BLaER1 treated with 17β-estradiol and CSF1 and Interleukin-3, amounts not matched to agents 10 nM and 100 nM (cell line): Measurements from ENCODE around the gene FXR2.

Experiments used
- H3K27ac ChIP-seq, 11 experiments: shearing (Covaris generic); formaldehyde crosslinking; 2 replicates each; pipeline ENCODE4 v1.8.1; 2022
- H3K27me3 ChIP-seq, 11 experiments: shearing (Covaris generic); formaldehyde crosslinking; 2 replicates each; pipeline ENCODE4 v1.8.1; 2022
- H3K36me3 ChIP-seq, 11 experiments: shearing (Covaris generic); formaldehyde crosslinking; 2 replicates each; pipeline ENCODE4 v1.8.1; 2022
- H3K4me1 ChIP-seq, 10 experiments: shearing (Covaris generic); formaldehyde crosslinking; 2 replicates each; pipeline ENCODE4 v1.8.1; 2022
- H3K4me2 ChIP-seq, 11 experiments: shearing (Covaris generic); formaldehyde crosslinking; 2 replicates each; pipeline ENCODE4 v1.8.1; 2022
- H3K4me3 ChIP-seq, 10 experiments: shearing (Covaris generic); formaldehyde crosslinking; 2 replicates each; pipeline ENCODE4 v1.8.1; 2022
- H3K9ac ChIP-seq, 11 experiments: shearing (Covaris generic); formaldehyde crosslinking; 2 replicates each; pipeline ENCODE4 v1.8.1; 2022
- H3K9me3 ChIP-seq, 11 experiments: shearing (Covaris generic); formaldehyde crosslinking; replicated peaks in 1 of 11; 2 replicates each; pipeline ENCODE4 v1.8.1; 2022
- H4K20me1 ChIP-seq, 11 experiments: shearing (Covaris generic); formaldehyde crosslinking; 2 replicates each; pipeline ENCODE4 v1.8.1; 2022
- Cebpa-rat ChIP-seq, 11 experiments: shearing (Covaris generic); IDR thresholded peaks; 2 replicates each; pipeline ENCODE4 v1.8.1; 2022

The FXR2 gene

DNA sequence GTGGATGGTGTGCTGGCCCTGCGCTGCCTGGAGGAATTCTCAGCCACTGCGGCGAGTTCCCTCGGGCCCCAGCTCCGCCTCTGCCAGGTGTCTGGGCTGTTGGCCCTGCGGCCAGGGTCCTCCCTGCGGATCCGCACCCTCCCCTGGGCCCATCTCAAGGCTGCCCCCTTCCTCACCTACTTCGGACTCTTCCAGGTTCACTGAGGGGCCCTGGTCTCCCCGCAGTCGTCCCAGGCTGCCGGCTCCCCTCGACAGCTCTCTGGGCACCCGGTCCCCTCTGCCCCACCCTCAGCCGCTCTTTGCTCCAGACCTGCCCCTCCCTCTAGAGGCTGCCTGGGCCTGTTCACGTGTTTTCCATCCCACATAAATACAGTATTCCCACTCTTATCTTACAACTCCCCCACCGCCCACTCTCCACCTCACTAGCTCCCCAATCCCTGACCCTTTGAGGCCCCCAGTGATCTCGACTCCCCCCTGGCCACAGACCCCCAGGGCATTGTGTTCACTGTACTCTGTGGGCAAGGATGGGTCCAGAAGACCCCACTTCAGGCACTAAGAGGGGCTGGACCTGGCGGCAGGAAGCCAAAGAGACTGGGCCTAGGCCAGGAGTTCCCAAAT is 57.4 kb downstream of the FXR2 start:
- H3K9ac ChIP-seq: peak overlapping the region; percentile 88 to 98 (median 94)
- TF ChIP-seq Cebpa-rat (IDR thresholded peaks at IDR 0.05): no peak
- H3K27me3 ChIP-seq: no peaks in the 10 kb centered on the region
- peak overlapping the region; percentile 85 to 99 (median 97) for H3K27ac ChIP-seq
- H4K20me1 ChIP-seq: peaks cover 0 to 10% (median 0%) of the 10 kb centered on the region in 11 experiments; a peak in 6 of 22 replicates
- peaks cover 0 to 26% (median 7%) of the 10 kb centered on the region in 11 experiments; a peak in 10 of 22 replicates for H3K36me3 ChIP-seq
- peak overlapping the region in 9 of 10 experiments; percentile 81 to 98 (median 86); a peak in 14 of 20 replicates for H3K4me3 ChIP-seq
- peak overlapping the region; percentile 90 to 100 (median 96) for H3K4me2 ChIP-seq
- no peaks in the 10 kb centered on the region for H3K9me3 ChIP-seq
- H3K4me1 ChIP-seq: peaks cover 56 to 84% (median 69%) of the 10 kb centered on the region in 10 experiments

DNA sequence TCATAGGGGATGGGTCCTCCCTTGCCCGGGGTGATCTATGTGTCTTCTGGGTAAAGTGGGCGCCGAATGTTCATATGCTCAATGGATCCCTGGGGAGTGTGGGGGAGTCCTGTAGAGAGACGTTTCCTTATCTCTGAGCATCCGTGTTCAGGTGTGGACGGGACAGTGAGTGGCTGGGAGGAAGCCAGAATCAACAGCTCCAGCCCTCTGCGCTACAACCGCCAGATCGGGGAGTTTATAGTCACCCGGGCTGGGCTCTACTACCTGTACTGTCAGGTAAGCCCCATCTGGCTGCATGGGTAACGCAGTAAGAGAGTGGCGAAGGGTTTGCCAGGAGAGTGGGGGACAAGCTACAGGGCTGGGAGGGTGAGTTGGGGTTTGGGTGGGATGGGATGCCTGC is 58.1 kb downstream of the FXR2 start:
- Histone ChIP-seq H3K27ac (peak overlapping the region in 9 of 11 experiments; percentile 97 to 99 (median 99); a peak in 17 of 22 replicates), H3K9ac (peak overlapping the region in 6 of 11 experiments; percentile 88 to 97 (median 93); a peak in 8 of 22 replicates)

DNA sequence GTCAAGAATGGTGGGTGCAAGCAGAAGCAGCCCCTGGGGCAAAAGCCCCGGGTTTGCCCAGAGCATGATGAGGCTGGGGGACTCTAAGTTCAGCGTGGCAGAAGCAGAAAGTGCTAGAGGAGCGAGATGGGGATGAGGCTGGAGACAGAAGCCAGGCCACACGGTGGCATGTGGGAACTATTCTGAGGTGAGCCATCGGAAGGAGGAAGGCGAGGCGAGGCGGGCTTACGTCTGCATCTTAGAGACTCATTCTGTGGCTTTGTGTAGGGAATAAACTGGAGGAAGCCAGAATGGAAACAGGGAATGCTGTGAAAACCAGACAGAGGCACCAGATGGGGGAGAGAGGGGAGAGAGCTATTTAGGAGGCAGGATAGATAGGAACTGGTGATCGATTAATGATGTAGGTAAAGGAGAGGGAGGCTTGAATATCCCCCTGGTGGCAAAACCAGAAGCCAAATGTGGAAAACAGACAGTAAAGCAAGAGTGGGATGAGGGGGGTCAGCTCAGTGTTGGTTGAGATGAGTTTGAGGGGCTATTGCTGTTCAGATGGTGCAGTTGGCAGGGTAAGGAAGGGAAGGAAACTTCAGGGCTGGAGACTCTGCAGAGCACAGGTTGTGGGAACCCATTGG is 59.3 kb downstream of the FXR2 start:
- H3K9me3 ChIP-seq: no peaks in the 10 kb centered on the region
- no peaks in the 10 kb centered on the region for H3K27me3 ChIP-seq
- peaks cover 73 to 97% (median 83%) of the 10 kb centered on the region in 10 experiments for H3K4me1 ChIP-seq
- H4K20me1 ChIP-seq: no peaks in the 10 kb centered on the region
- no peak for TF ChIP-seq Cebpa-rat (IDR thresholded peaks at IDR 0.05)
- H3K27ac ChIP-seq: peak overlapping the region in 7 of 11 experiments; percentile 7 to 85 (median 29); a peak in 12 of 22 replicates
- H3K4me3 ChIP-seq: no peak overlapping the region
- H3K9ac ChIP-seq: peak overlapping the region in 2 of 11 experiments; percentile 1 to 2; a peak in 2 of 22 replicates
- H3K36me3 ChIP-seq: peaks cover 0 to 15% (median 0%) of the 10 kb centered on the region in 11 experiments; a peak in 7 of 22 replicates
- peak overlapping the region in 9 of 11 experiments; percentile 7 to 100 (median 95); a peak in 17 of 22 replicates for H3K4me2 ChIP-seq

More for the DNA sequence above, 58.1 kb downstream of the FXR2 start:
- no peak for TF ChIP-seq Cebpa-rat (IDR thresholded peaks at IDR 0.05)
- Histone ChIP-seq H3K4me1 (peaks cover 62 to 91% (median 75%) of the 10 kb centered on the region in 10 experiments), H3K36me3 (peaks cover 0 to 26% (median 7%) of the 10 kb centered on the region in 11 experiments; a peak in 10 of 22 replicates), H3K27me3 (no peaks in the 10 kb centered on the region), H3K4me3 (no peak overlapping the region), H3K9me3 (no peaks in the 10 kb centered on the region), H3K4me2 (peak overlapping the region in 9 of 11 experiments; percentile 90 to 100 (median 97); a peak in 17 of 22 replicates), H4K20me1 (peaks cover 0 to 10% (median 0%) of the 10 kb centered on the region in 11 experiments; a peak in 4 of 22 replicates)

DNA sequence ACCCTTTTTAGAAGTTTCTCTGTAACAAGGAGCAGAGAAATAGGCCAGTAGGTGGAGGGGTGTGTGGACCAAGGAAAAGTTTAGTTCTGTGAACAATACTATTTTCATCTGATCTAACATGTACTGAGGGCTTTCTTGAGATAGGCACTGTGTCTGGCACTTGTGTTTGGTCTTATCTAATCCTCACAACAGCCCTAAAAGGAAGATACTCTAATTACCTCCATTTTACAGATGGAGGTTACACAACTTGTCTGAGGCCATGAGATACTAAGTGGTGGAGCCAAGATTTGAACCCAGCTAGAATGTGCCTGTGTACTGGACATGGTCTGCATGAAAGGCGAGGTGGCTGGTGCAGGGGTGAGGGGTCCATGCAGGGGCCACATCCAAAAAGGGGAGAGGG is 61.3 kb downstream of the FXR2 start:
- peaks cover 73 to 97% (median 92%) of the 10 kb centered on the region in 10 experiments for H3K4me1 ChIP-seq
- H4K20me1 ChIP-seq: no peaks in the 10 kb centered on the region
- peaks cover 0 to 6% (median 0%) of the 10 kb centered on the region in 11 experiments; a peak in 1 of 22 replicates for H3K36me3 ChIP-seq
- H3K4me2 ChIP-seq: peak overlapping the region; percentile 85 to 100 (median 95)
- TF ChIP-seq Cebpa-rat (IDR thresholded peaks at IDR 0.05): no peak
- peak overlapping the region; percentile 78 to 92 (median 87) for H3K27ac ChIP-seq
- H3K9me3 ChIP-seq: no peaks in the 10 kb centered on the region
- H3K9ac ChIP-seq: peak overlapping the region; percentile 72 to 82 (median 76)
- no peaks in the 10 kb centered on the region for H3K27me3 ChIP-seq
- peak overlapping the region in 9 of 10 experiments; percentile 3 to 59 (median 38); a peak in 12 of 20 replicates for H3K4me3 ChIP-seq

DNA sequence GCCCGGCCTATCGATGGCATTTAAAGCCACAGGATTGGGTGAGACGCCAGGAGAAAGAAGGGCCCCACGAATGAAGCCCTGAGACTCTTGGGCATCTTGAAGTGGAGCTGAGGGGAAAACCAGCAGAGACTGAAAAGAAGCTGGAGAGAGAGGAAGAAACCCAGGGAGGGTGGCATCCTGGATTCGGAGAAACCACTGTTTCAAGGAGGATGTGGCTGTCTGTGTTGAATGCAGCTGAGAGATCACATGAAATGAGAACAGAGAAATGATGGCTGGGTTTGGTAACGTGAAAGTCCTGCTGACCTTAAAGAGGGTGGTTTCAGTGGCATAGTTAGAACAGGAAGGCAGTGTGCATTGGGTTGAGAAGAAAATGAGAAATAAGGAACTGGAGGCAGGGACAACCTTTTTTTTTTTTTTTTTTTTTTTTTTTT is 62.1 kb downstream of the FXR2 start:
- Histone ChIP-seq H4K20me1 (no peaks in the 10 kb centered on the region), H3K9me3 (no peaks in the 10 kb centered on the region), H3K27me3 (no peaks in the 10 kb centered on the region), H3K4me1 (peaks cover 71 to 97% (median 90%) of the 10 kb centered on the region in 10 experiments), H3K9ac (peak overlapping the region; percentile 74 to 88 (median 78)), H3K27ac (peak overlapping the region; percentile 71 to 92 (median 87)), H3K4me2 (peak overlapping the region; percentile 85 to 100 (median 95)), H3K4me3 (peak overlapping the region in 6 of 10 experiments; percentile 5 to 59 (median 34); a peak in 6 of 20 replicates), H3K36me3 (peaks cover 0 to 6% (median 0%) of the 10 kb centered on the region in 11 experiments; a peak in 1 of 22 replicates)
- TF ChIP-seq Cebpa-rat (IDR thresholded peaks at IDR 0.05): peak in 5 of 11 experiments; percentile 16 to 72 (median 35); a peak in 5 of 22 replicates

DNA sequence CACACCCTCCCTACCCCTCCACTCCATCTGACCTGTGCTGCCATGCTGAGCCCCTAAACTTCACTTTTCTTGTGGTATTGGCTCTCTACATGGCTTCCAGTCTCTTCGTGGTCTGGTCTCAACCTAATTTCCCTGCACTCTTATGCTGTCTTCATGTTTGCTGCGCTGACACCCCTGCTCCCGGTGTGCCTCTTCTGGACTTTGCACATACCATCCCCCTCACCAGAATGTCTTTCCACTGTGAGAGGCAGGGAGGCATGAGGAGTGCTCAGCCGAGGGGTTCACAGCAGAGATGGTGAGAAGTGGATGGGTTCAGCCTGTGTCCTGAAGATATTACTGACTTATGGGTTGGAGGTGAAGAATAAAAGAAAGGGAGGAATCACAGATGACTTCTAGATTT is 63.3 kb downstream of the FXR2 start:
- Histone ChIP-seq H4K20me1 (no peaks in the 10 kb centered on the region), H3K36me3 (no peaks in the 10 kb centered on the region; a peak in 1 of 22 replicates), H3K4me2 (peak overlapping the region; percentile 85 to 99 (median 95)), H3K27ac (peak overlapping the region; percentile 71 to 92 (median 87); a peak in 21 of 22 replicates), H3K9ac (peak overlapping the region; percentile 12 to 88 (median 78); a peak in 16 of 22 replicates), H3K9me3 (no peaks in the 10 kb centered on the region), H3K27me3 (no peaks in the 10 kb centered on the region), H3K4me3 (no peak overlapping the region; a peak in 1 of 20 replicates), H3K4me1 (peaks cover 71 to 93% (median 83%) of the 10 kb centered on the region in 10 experiments)
- no peak for TF ChIP-seq Cebpa-rat (IDR thresholded peaks at IDR 0.05)

DNA sequence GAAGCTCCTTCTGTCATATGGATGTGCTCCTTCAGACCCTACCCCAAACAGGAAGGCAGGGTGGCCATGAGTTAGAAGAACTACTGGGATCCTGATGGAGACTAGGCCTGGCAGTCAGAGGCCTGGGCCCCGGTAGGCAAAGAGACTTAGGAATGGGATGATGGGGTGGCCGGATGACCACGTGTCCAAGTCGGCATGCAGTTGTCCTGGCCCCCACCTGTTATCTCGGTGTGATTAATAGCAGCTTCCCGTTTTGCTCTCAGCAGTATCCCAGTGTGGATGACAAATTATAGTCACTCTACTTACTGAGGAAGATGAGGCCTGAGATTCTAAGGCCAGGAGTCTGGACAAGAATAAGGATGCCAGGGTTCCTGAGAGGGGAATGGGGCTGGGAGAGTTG is 64.4 kb downstream of the FXR2 start:
- peak overlapping the region; percentile 71 to 92 (median 87); a peak in 19 of 22 replicates for H3K27ac ChIP-seq
- H4K20me1 ChIP-seq: no peaks in the 10 kb centered on the region
- peak overlapping the region in 6 of 10 experiments; percentile 66 to 80 (median 74); a peak in 11 of 20 replicates for H3K4me3 ChIP-seq
- peak overlapping the region; percentile 85 to 99 (median 95) for H3K4me2 ChIP-seq
- TF ChIP-seq Cebpa-rat (IDR thresholded peaks at IDR 0.05): no peak
- no peaks in the 10 kb centered on the region; a peak in 1 of 22 replicates for H3K36me3 ChIP-seq
- no peaks in the 10 kb centered on the region for H3K9me3 ChIP-seq
- H3K27me3 ChIP-seq: no peaks in the 10 kb centered on the region
- H3K9ac ChIP-seq: peak overlapping the region in 7 of 11 experiments; percentile 73 to 88 (median 77); a peak in 8 of 22 replicates
- H3K4me1 ChIP-seq: peaks cover 67 to 83% (median 76%) of the 10 kb centered on the region in 10 experiments

DNA sequence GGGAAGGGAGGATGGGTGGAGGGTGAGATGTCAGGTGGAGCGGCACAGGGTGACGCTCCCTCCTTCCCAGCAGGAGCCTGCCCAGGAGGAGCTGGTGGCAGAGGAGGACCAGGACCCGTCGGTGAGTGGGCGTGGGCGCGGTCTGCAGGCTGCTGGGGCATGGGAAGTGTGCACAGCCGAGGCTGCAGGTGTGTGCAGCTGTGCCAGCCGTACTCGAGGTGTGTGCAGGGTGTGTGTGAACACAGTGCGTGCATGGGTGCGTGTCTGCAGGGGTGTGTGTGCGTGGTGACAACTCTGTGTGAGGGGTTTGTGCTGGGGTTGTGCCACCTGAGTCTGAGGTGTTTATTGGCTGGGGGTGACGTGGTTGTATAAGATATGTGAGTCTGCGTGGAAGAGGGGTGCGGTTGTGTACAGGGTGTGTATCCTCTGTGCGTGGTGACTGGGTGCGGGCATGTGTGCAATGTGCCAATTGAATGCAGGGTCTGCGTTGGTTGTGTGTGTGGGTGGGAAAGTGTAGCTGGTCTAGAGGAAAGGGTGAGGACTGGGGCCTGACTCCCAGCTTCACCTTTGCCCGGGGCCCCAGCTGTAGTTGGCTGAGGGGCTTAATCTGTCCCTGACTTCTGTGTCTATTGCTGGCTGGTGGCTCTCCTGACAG is 65.2 kb downstream of the FXR2 start:
- peak overlapping the region; percentile 60 to 92 (median 87) for H3K27ac ChIP-seq
- H3K4me3 ChIP-seq: peak overlapping the region; percentile 50 to 80 (median 68); a peak in 19 of 20 replicates

More for the DNA sequence above, 65.2 kb downstream of the FXR2 start:
- H3K4me1 ChIP-seq: peaks cover 59 to 75% (median 71%) of the 10 kb centered on the region in 10 experiments
- no peaks in the 10 kb centered on the region for H4K20me1 ChIP-seq
- H3K4me2 ChIP-seq: peak overlapping the region; percentile 85 to 99 (median 95)
- H3K27me3 ChIP-seq: no peaks in the 10 kb centered on the region
- H3K9me3 ChIP-seq: no peaks in the 10 kb centered on the region
- H3K9ac ChIP-seq: peak overlapping the region; percentile 68 to 88 (median 77); a peak in 21 of 22 replicates
- TF ChIP-seq Cebpa-rat (IDR thresholded peaks at IDR 0.05): no peak
- H3K36me3 ChIP-seq: no peaks in the 10 kb centered on the region; a peak in 1 of 22 replicates
